Erythroblast (primary cell): Measurements from ENCODE around the gene SV2B.

ENCODE experiments used
- GATA1 ChIP-seq: IDR thresholded peaks from 2 replicates; pipeline ENCODE4 v1.6.1; 2011; ENCODE audit warnings: low read depth, mild to moderate bottlenecking, control low read depth, low read length, moderate library complexity
- POLR2A ChIP-seq: IDR thresholded peaks from 2 replicates; pipeline ENCODE4 v1.6.1; 2011; ENCODE audit warnings: mild to moderate bottlenecking, low read length

- no peak for TF ChIP-seq POLR2A
- no peak for TF ChIP-seq GATA1
These were observed 204.7 kb downstream of the SV2B start for GRCh38 chr15:91304786-91305185.
